Keratinocyte (primary cell): ENCODE measurements around the gene MYDGF. TPM values are rescaled to one million over a fixed set of nuclear protein-coding genes. Genes with fewer than 3 reads are reported as not detected.

Source experiments
- DNase-seq: peaks from one replicate; pipeline ENCODE4 v3.0.0-alpha.2; 2011; ENCODE audit warnings: low read depth, missing footprints, low spot score
- FAIRE-seq: peaks from 2 replicates; lab custom pipeline; 2011; peaks lifted over from hg19 to GRCh38; lab: Jason Lieb, UNC
- H2AFZ ChIP-seq: 2 replicates; pipeline ENCODE4 v1.6.0; 2012; ENCODE audit warnings: low read length, control low read depth, inconsistent platforms; ENCODE audit not compliant: control insufficient read depth
- H3K27ac ChIP-seq: 2 replicates; pipeline ENCODE4 v1.5.1; 2011; ENCODE audit warnings: low read length; ENCODE audit not compliant: control insufficient read depth, insufficient read depth
- H3K27me3 ChIP-seq: 3 replicates; pipeline ENCODE4 v1.6.0; 2011; ENCODE audit warnings: low read length; ENCODE audit not compliant: control insufficient read depth, insufficient read depth; ENCODE audit errors: extremely low read depth
- H3K36me3 ChIP-seq, 2 experiments: 2 replicates in 1 of 2; 3 replicates in 1 of 2; pipeline ENCODE4 v1.5.1; 2011; ENCODE audit warnings: low read length in 2 of 2, mild to moderate bottlenecking in 1 of 2; ENCODE audit not compliant: control insufficient read depth in 2 of 2, insufficient read depth in 2 of 2; ENCODE audit errors: extremely low read depth in 1 of 2
- H3K4me1 ChIP-seq: 3 replicates; pipeline ENCODE4 v1.5.1; 2011; ENCODE audit warnings: low read length; ENCODE audit not compliant: control insufficient read depth, insufficient read depth; ENCODE audit errors: extremely low read depth
- H3K4me2 ChIP-seq: 3 replicates; pipeline ENCODE4 v1.6.0; 2011; ENCODE audit warnings: low read depth, low read length; ENCODE audit not compliant: control insufficient read depth, insufficient read depth; ENCODE audit errors: extremely low read depth
- H3K4me3 ChIP-seq, 3 experiments: fragments of 200-600 bp in 1 of 3; sonication (generic) in 1 of 3; 2 replicates in 2 of 3; 3 replicates in 1 of 3; pipeline ENCODE4 v1.5.1; 2011 to 2016; ENCODE audit warnings: low read length in 3 of 3, mild to moderate bottlenecking in 3 of 3, control low read depth in 2 of 3, inconsistent platforms in 1 of 3, low read depth in 1 of 3, mixed read lengths in 1 of 3, mixed run types in 1 of 3, moderate library complexity in 1 of 3; ENCODE audit not compliant: control insufficient read depth in 2 of 3, insufficient read depth in 2 of 3; ENCODE audit errors: extremely low read depth in 1 of 3
- H3K79me2 ChIP-seq: 2 replicates; pipeline ENCODE4 v1.6.0; 2012; ENCODE audit warnings: low read length; ENCODE audit not compliant: control insufficient read depth, insufficient read depth
- H3K9ac ChIP-seq: 3 replicates; pipeline ENCODE4 v1.6.0; 2011; ENCODE audit warnings: low read length; ENCODE audit not compliant: control insufficient read depth, insufficient read depth; ENCODE audit errors: extremely low read depth
- H3K9me1 ChIP-seq: 3 replicates; pipeline ENCODE4 v1.6.0; 2011; ENCODE audit warnings: low read length; ENCODE audit not compliant: control insufficient read depth, insufficient read depth; ENCODE audit errors: extremely low read depth
- H3K9me3 ChIP-seq: 2 replicates; pipeline ENCODE4 v1.5.1; 2012; ENCODE audit warnings: low read depth, low read length; ENCODE audit not compliant: control insufficient read depth
- H4K20me1 ChIP-seq: 3 replicates; pipeline ENCODE4 v1.6.0; 2011; ENCODE audit warnings: low read length; ENCODE audit not compliant: control insufficient read depth, insufficient read depth; ENCODE audit errors: extremely low read depth
- CTCF ChIP-seq, 3 experiments: IDR thresholded peaks in 1 of 3; conservative IDR thresholded peaks in 1 of 3; optimal IDR thresholded peaks in 1 of 3; 2 replicates in 2 of 3; 3 replicates in 1 of 3; pipeline versions ENCODE3 to v1.5.1; 2011; ENCODE audit warnings: low read length in 3 of 3, mild to moderate bottlenecking in 3 of 3, moderate library complexity in 2 of 3, control low read depth in 1 of 3, inconsistent platforms in 1 of 3; ENCODE audit not compliant: insufficient read depth in 2 of 3; ENCODE audit errors: extremely low read depth in 1 of 3
- EZH2 ChIP-seq: IDR thresholded peaks from one replicate; pipeline ENCODE4 v1.6.1; 2012; ENCODE audit warnings: inconsistent platforms, mild to moderate bottlenecking, low read length, moderate library complexity
- dilution Hi-C: fragments of 300-500 bp; cut with MboI; formaldehyde crosslinking; loops from one replicate; pipeline ENCODE4 v1.7.0; 2020; ENCODE audit warnings: low sequenced_read_pairs; ENCODE audit not compliant: extremely low pct_ligation_motif_present
- polyA plus RNA-seq, 5 experiments: library from polyadenylated mRNA; depleted of rRNA in 3 of 5; stranded (reverse) in 3 of 5; stranded (forward) in 1 of 5; unstranded in 1 of 5; fragments of >200 nt; gene quantifications; 1 replicate in 1 of 5; 2 replicates in 3 of 5; 3 replicates in 1 of 5; pipeline versions ENCODE4 v1.2.1 to v1.2.3, GENCODE V29; 2011 to 2012; ENCODE audit warnings: missing spikeins in 2 of 5, low read depth in 1 of 5, low replicate concordance in 1 of 5

Gene MYDGF
- polyA plus RNA-seq, 1 donor (not counting 4 experiments of a cell fraction or from before 2014, with no cell fraction given) = 85.9 TPM

- Histone ChIP-seq H3K9ac (no peak overlapping the region), H2AFZ (no peak overlapping the region), H3K27me3 (no peaks in the 10 kb centered on the region), H4K20me1 (no peaks in the 10 kb centered on the region), H3K9me3 (no peaks in the 10 kb centered on the region), H3K4me3 (no peak overlapping the region), H3K9me1 (no peaks in the 10 kb centered on the region), H3K27ac (no peak overlapping the region), H3K4me2 (no peak overlapping the region), H3K4me1 (no peaks in the 10 kb centered on the region), H3K79me2 (peaks cover 7% of the 10 kb centered on the region), H3K36me3 (peaks cover 45 to 47% of the 10 kb centered on the region in 2 experiments)
- peak; percentile 23 to 69 (median 35) for TF ChIP-seq CTCF (optimal IDR thresholded peaks at IDR 0.05 in 1 of 3, IDR thresholded peaks at IDR 0.05 in 1 of 3, conservative IDR thresholded peaks at IDR 0.05 in 1 of 3; ENCODE audit: extremely low read depth in 1 of 3, insufficient read depth in 2 of 3, low read length in 3 of 3)
- TF ChIP-seq EZH2 = no peak
- FAIRE-seq (no peak), DNase-seq (no peak)
- dilution Hi-C loops = no loop called here
Measured at GRCh38 chr19:4660181-4660791, 9.9 kb downstream of the MYDGF start.

- Histone ChIP-seq H3K27ac (no peak overlapping the region), H4K20me1 (no peaks in the 10 kb centered on the region), H3K4me3 (no peak overlapping the region), H3K36me3 (peaks cover 35 to 52% of the 10 kb centered on the region in 2 experiments), H3K27me3 (no peaks in the 10 kb centered on the region), H3K4me1 (no peaks in the 10 kb centered on the region), H3K9ac (no peak overlapping the region), H3K79me2 (no peaks in the 10 kb centered on the region), H3K9me1 (no peaks in the 10 kb centered on the region), H3K9me3 (no peaks in the 10 kb centered on the region), H3K4me2 (no peak overlapping the region), H2AFZ (no peak overlapping the region)
- TF ChIP-seq EZH2 (no peak), CTCF (optimal IDR thresholded peaks at IDR 0.05 in 1 of 3, IDR thresholded peaks at IDR 0.05 in 1 of 3, conservative IDR thresholded peaks at IDR 0.05 in 1 of 3; ENCODE audit: extremely low read depth in 1 of 3, insufficient read depth in 2 of 3, low read length in 3 of 3) (no peak)
- FAIRE-seq (no peak), DNase-seq (no peak)
- dilution Hi-C loops = no loop called here
Measured at GRCh38 chr19:4657835-4658234, 12.3 kb downstream of the MYDGF start.
